ENCODE measurements around the gene MEGF11.

GRCh38 chr15:65857718-65858402 lies 395.7 kb downstream of the MEGF11 start:
- TF ChIP-seq POLR2A (IDR thresholded peaks at IDR 0.05; ENCODE audit: low read depth, low read length), result no peak
- TF ChIP-seq POLR2AphosphoS5 (IDR thresholded peaks at IDR 0.05; ENCODE audit: low read depth, low read length), result no peak
- peak; percentile 41; the same call in 1 of the 2 replicates for TF ChIP-seq SPI1 (IDR thresholded peaks at IDR 0.05; ENCODE audit: low read depth, low read length)
- no peak for TF ChIP-seq TAF1 (IDR thresholded peaks at IDR 0.05; ENCODE audit: low read depth, low read length)
- TF ChIP-seq PAX5 (IDR thresholded peaks at IDR 0.05; ENCODE audit: insufficient read depth, low read length, severe bottlenecking), result no peak
- TF ChIP-seq POU2F2 (IDR thresholded peaks at IDR 0.05; ENCODE audit: low read depth, low read length), result no peak

Data from GM12891 (cell line).